H9 (cell line): ENCODE measurements around the gene SPDEF. TPM values are rescaled to one million over a fixed set of nuclear protein-coding genes. Genes with fewer than 3 reads are reported as not detected.

ENCODE experiments used
- DNase-seq: peaks from one replicate; pipeline ENCODE4 v3.0.0-alpha.2; 2017
- H2AFZ ChIP-seq: one replicate; pipeline ENCODE4 v1.6.1; 2013; ENCODE audit warnings: mild to moderate bottlenecking, low read length, control low read depth, moderate library complexity
- H2AK5ac ChIP-seq: 2 replicates; pipeline ENCODE4 v1.6.1; 2013; ENCODE audit warnings: low read length, control low read depth, mixed read lengths; ENCODE audit not compliant: insufficient read length
- H2BK120ac ChIP-seq: one replicate; pipeline ENCODE4 v1.6.1; 2013; ENCODE audit warnings: low read depth, mild to moderate bottlenecking, low read length, control low read depth, inconsistent platforms; ENCODE audit not compliant: poor library complexity, severe bottlenecking
- H2BK12ac ChIP-seq: 2 replicates; pipeline ENCODE4 v1.6.1; 2013; ENCODE audit warnings: low read length, control low read depth, mixed read lengths, low read depth; ENCODE audit not compliant: insufficient read length
- H2BK15ac ChIP-seq: 2 replicates; pipeline ENCODE4 v1.6.1; 2013; ENCODE audit warnings: low read depth, low read length, control low read depth
- H2BK20ac ChIP-seq: one replicate; pipeline ENCODE4 v1.6.1; 2013; ENCODE audit warnings: low read depth, mild to moderate bottlenecking, low read length, control low read depth, inconsistent platforms; ENCODE audit not compliant: poor library complexity, severe bottlenecking
- H2BK5ac ChIP-seq: 2 replicates; pipeline ENCODE4 v1.6.1; 2013; ENCODE audit warnings: low read length, control low read depth, mixed read lengths; ENCODE audit not compliant: insufficient read length
- H3K14ac ChIP-seq: 2 replicates; pipeline ENCODE4 v1.6.1; 2013; ENCODE audit warnings: low read length, control low read depth; ENCODE audit not compliant: insufficient read depth
- H3K18ac ChIP-seq: 2 replicates; pipeline ENCODE4 v1.6.1; 2013; ENCODE audit warnings: low read depth, mild to moderate bottlenecking, mixed read lengths, low read length, control low read depth; ENCODE audit not compliant: insufficient read length
- H3K23ac ChIP-seq: 2 replicates; pipeline ENCODE4 v1.6.1; 2013; ENCODE audit warnings: low read length, control low read depth, mixed read lengths, low read depth; ENCODE audit not compliant: insufficient read length
- H3K23me2 ChIP-seq: 2 replicates; pipeline ENCODE4 v1.6.1; 2013; ENCODE audit warnings: low read depth, mild to moderate bottlenecking, mixed read lengths, low read length, control low read depth; ENCODE audit not compliant: insufficient read length, poor library complexity, severe bottlenecking
- H3K27ac ChIP-seq: 2 replicates; pipeline ENCODE4 v1.5.1; 2013; ENCODE audit warnings: low read length, control low read depth, mixed read lengths, low read depth; ENCODE audit not compliant: insufficient read length
- H3K27me3 ChIP-seq: 2 replicates; pipeline ENCODE4 v1.6.1; 2013; ENCODE audit warnings: low read length, control low read depth, inconsistent platforms; ENCODE audit not compliant: insufficient read depth
- H3K4ac ChIP-seq: 2 replicates; pipeline ENCODE4 v1.6.1; 2013; ENCODE audit warnings: low read depth, mild to moderate bottlenecking, control low read depth, inconsistent platforms, low read length, moderate library complexity
- H3K4me1 ChIP-seq: 2 replicates; pipeline ENCODE4 v1.6.1; 2013; ENCODE audit warnings: low read length, control low read depth, inconsistent platforms; ENCODE audit not compliant: insufficient read depth
- H3K4me2 ChIP-seq: 2 replicates; pipeline ENCODE4 v1.6.1; 2013; ENCODE audit warnings: low read length, control low read depth, mixed read lengths; ENCODE audit not compliant: insufficient read length, insufficient read depth
- H3K56ac ChIP-seq: 2 replicates; pipeline ENCODE4 v1.6.1; 2013; ENCODE audit warnings: low read depth, mild to moderate bottlenecking, mixed read lengths, low read length, control low read depth; ENCODE audit not compliant: insufficient read length
- H3K79me1 ChIP-seq: 2 replicates; pipeline ENCODE4 v1.6.1; 2013; ENCODE audit warnings: low read depth, mild to moderate bottlenecking, moderate library complexity, low read length, control low read depth, inconsistent platforms; ENCODE audit not compliant: insufficient read depth, poor library complexity, severe bottlenecking
- H3K79me2 ChIP-seq: 2 replicates; pipeline ENCODE4 v1.6.1; 2013; ENCODE audit warnings: low read length, control low read depth, inconsistent platforms; ENCODE audit not compliant: insufficient read depth
- H3K9ac ChIP-seq: 2 replicates; pipeline ENCODE4 v1.6.1; 2013; ENCODE audit warnings: low read length, control low read depth, mixed read lengths; ENCODE audit not compliant: insufficient read length; ENCODE audit errors: extremely low read depth
- H3K9me3 ChIP-seq: one replicate; pipeline ENCODE4 v1.6.1; 2013; ENCODE audit warnings: low read depth, low read length, inconsistent platforms; ENCODE audit not compliant: control insufficient read depth
- H3T11ph ChIP-seq: one replicate; pipeline ENCODE4 v1.6.1; 2013; ENCODE audit warnings: mild to moderate bottlenecking, low read length, control low read depth, inconsistent platforms
- H4K20me1 ChIP-seq: one replicate; pipeline ENCODE4 v1.6.1; 2013; ENCODE audit not compliant: control insufficient read depth, insufficient read length, insufficient read depth
- H4K5ac ChIP-seq: 2 replicates; pipeline ENCODE4 v1.6.1; 2013; ENCODE audit warnings: low read depth, mild to moderate bottlenecking, mixed read lengths, low read length, control low read depth; ENCODE audit not compliant: insufficient read length
- H4K8ac ChIP-seq: replicated peaks from 2 replicates; pipeline ENCODE4 v1.6.1; 2013; ENCODE audit warnings: low read length, control low read depth, mixed read lengths, low read depth; ENCODE audit not compliant: insufficient read length
- H4K91ac ChIP-seq: 2 replicates; pipeline ENCODE4 v1.6.1; 2013; ENCODE audit warnings: low read depth, mild to moderate bottlenecking, moderate library complexity, mixed read lengths, low read length, control low read depth; ENCODE audit not compliant: insufficient read length
- H3K27ac Mint-ChIP-seq, 3 experiments: 2 replicates in 2 of 3; 3 replicates in 1 of 3; pipeline ENCODE4 v1.8.0; 2020 to 2021; ENCODE audit warnings: mixed read lengths in 3 of 3, mild to moderate bottlenecking in 1 of 3, moderate library complexity in 1 of 3
- H3K27me3 Mint-ChIP-seq: 2 replicates; pipeline ENCODE4 v1.8.0; 2021; ENCODE audit warnings: low read depth, mild to moderate bottlenecking, moderate library complexity, mixed read lengths
- H3K36me3 Mint-ChIP-seq, 3 experiments: 2 replicates in 2 of 3; 3 replicates in 1 of 3; pipeline ENCODE4 v1.8.0; 2020 to 2021; ENCODE audit warnings: low read depth in 3 of 3, mixed read lengths in 3 of 3; ENCODE audit not compliant: insufficient read depth in 1 of 3
- H3K4me1 Mint-ChIP-seq, 2 experiments: 2 replicates each; pipeline ENCODE4 v1.8.0; 2020; ENCODE audit warnings: mixed read lengths in 2 of 2
- H3K4me3 Mint-ChIP-seq, 2 experiments: 2 replicates in 1 of 2; 3 replicates in 1 of 2; pipeline ENCODE4 v1.8.0; 2020 to 2021; ENCODE audit warnings: mild to moderate bottlenecking in 2 of 2, mixed read lengths in 2 of 2, moderate library complexity in 1 of 2
- H3K9me3 Mint-ChIP-seq, 2 experiments: 2 replicates in 1 of 2; 3 replicates in 1 of 2; pipeline ENCODE4 v1.8.0; 2020; ENCODE audit warnings: mild to moderate bottlenecking in 2 of 2, mixed read lengths in 2 of 2, moderate library complexity in 1 of 2
- CTCF ChIP-seq: fragments of 200-600 bp; sonication (generic); conservative IDR thresholded peaks from 3 replicates; pipeline ENCODE4 v1.8.0; 2021; ENCODE audit warnings: antibody characterized with exemption, mild to moderate bottlenecking
- WGBS: extraction: QIAGEN DNeasy Blood & Tissue Kit; methylation state at CpG from one replicate; pipeline ENCODE4 v1.1.7; 2013; ENCODE audit warnings: missing lambda C conversion rate, low lambda C conversion rate, mixed read lengths; ENCODE audit not compliant: insufficient read length; ENCODE audit errors: extremely low coverage; 5-methylcytosine and 5-hydroxymethylcytosine counted together
- total RNA-seq: library from RNA; stranded (reverse); gene quantifications from 2 replicates; pipeline ENCODE4 v1.2.1, GENCODE V29; 2021

The SPDEF gene
- total RNA-seq, 1 experiment from 2014 or later = 0.15 TPM

- Histone ChIP-seq H2BK15ac (no peak overlapping the region), H4K91ac (no peak overlapping the region), H2BK5ac (no peak overlapping the region), H3K79me1 (no peaks in the 10 kb centered on the region), H3K56ac (no peak overlapping the region), H3K14ac (no peak overlapping the region), H2AFZ (no peak overlapping the region), H3K4me2 (no peak overlapping the region), H3K9ac (no peak overlapping the region), H2BK12ac (no peak overlapping the region), H3K23me2 (no peaks in the 10 kb centered on the region), H3K27ac (no peak overlapping the region), H3K27me3 (no peaks in the 10 kb centered on the region), H3K4ac (no peak overlapping the region), H3K18ac (no peak overlapping the region), H3K79me2 (no peaks in the 10 kb centered on the region), H3K9me3 (no peaks in the 10 kb centered on the region), H3T11ph (no peak overlapping the region), H2BK120ac (no peak overlapping the region), H2BK20ac (no peak overlapping the region), H4K20me1 (no peaks in the 10 kb centered on the region), H4K8ac (no peak overlapping the region), H3K23ac (no peak overlapping the region), H4K5ac (no peak overlapping the region), H3K4me1 (no peaks in the 10 kb centered on the region), H2AK5ac (no peak overlapping the region)
- Mint-ChIP-seq H3K4me3 (no peak overlapping the region), H3K27ac (no peak overlapping the region), H3K9me3 (no peaks in the 10 kb centered on the region), H3K4me1 (peaks cover 0 to 19% of the 10 kb centered on the region in 2 experiments; a peak in 2 of 4 replicates), H3K27me3 (no peaks in the 10 kb centered on the region), H3K36me3 (no peaks in the 10 kb centered on the region)
- no peak for DNase-seq
- WGBS = no CpG with 5 or more reads among the region's 6 CpGs
- no peak for TF ChIP-seq CTCF
Measured at GRCh38 chr6:34538581-34538980, 17.5 kb downstream of the SPDEF start.
